IMR-90 (cell line): ENCODE data around the gene ATG14.

ENCODE experiments used
- NFE2L2 ChIP-seq: fragments of 150-350 bp; IDR thresholded peaks from 2 replicates; pipeline ENCODE4 v1.6.1; 2016; ENCODE audit warnings: low read depth, mild to moderate bottlenecking, low read length
- POLR2A ChIP-seq: IDR thresholded peaks from 2 replicates; pipeline ENCODE4 v1.6.1; 2012; ENCODE audit warnings: mild to moderate bottlenecking, low read depth, low read length
- RFX5 ChIP-seq: IDR thresholded peaks from 2 replicates; pipeline ENCODE4 v1.8.0; 2012; ENCODE audit warnings: low read depth, mild to moderate bottlenecking, low read length, moderate library complexity
- TF ChIP-seq, protein P1 (sequence below): conservative IDR thresholded peaks from 2 replicates; pipeline ENCODE4 v1.5.1; 2012; ENCODE audit warnings: mild to moderate bottlenecking, low read depth, low read length, improper control_type of control experiment

- TF ChIP-seq, protein P1, sequence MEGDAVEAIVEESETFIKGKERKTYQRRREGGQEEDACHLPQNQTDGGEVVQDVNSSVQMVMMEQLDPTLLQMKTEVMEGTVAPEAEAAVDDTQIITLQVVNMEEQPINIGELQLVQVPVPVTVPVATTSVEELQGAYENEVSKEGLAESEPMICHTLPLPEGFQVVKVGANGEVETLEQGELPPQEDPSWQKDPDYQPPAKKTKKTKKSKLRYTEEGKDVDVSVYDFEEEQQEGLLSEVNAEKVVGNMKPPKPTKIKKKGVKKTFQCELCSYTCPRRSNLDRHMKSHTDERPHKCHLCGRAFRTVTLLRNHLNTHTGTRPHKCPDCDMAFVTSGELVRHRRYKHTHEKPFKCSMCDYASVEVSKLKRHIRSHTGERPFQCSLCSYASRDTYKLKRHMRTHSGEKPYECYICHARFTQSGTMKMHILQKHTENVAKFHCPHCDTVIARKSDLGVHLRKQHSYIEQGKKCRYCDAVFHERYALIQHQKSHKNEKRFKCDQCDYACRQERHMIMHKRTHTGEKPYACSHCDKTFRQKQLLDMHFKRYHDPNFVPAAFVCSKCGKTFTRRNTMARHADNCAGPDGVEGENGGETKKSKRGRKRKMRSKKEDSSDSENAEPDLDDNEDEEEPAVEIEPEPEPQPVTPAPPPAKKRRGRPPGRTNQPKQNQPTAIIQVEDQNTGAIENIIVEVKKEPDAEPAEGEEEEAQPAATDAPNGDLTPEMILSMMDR, result no peak
- TF ChIP-seq RFX5, result no peak
- no peak for TF ChIP-seq POLR2A
- no peak for TF ChIP-seq NFE2L2
These were observed 39.2 kb downstream of the ATG14 start for GRCh38 chr14:55372423-55372822.
